Measurements from ENCODE around the gene GLS2. TPM values are rescaled to one million over a fixed set of nuclear protein-coding genes. Genes with fewer than 3 reads are reported as not detected.

Gene GLS2
- total and polyA plus RNA-seq, 8 donors: 1.3 to 11.2 (median 4.6) TPM; not detected in 2

- H3K27me3 ChIP-seq: no peaks in the 10 kb centered on the region
- no peak overlapping the region for H3K27ac ChIP-seq
- no peak for DNase-seq
- intact Hi-C loops (cut with DNase I; ENCODE audit: low total_unique reads): no loop called here
- no peaks in the 10 kb centered on the region for H3K9me3 ChIP-seq
- H3K4me1 ChIP-seq: no peaks in the 10 kb centered on the region
- peaks cover 0 to under 1% (median 0%) of the 10 kb centered on the region in 4 donors for H3K36me3 ChIP-seq
- 93 to 96% (median 93%) methylated on average over 7 of the region's 7 CpGs for WGBS, 5 donors
- TF ChIP-seq CTCF (IDR thresholded peaks at IDR 0.05) (no peak), POLR2A (IDR thresholded peaks at IDR 0.05) (no peak), EP300 (IDR thresholded peaks at IDR 0.05) (no peak), POLR2AphosphoS5 (IDR thresholded peaks at IDR 0.05) (no peak)
- no peak overlapping the region for H3K4me3 ChIP-seq
These were observed 8.3 kb downstream of the GLS2 start for GRCh38 chr12:56479625-56480024.

- Histone ChIP-seq H3K27ac (no peak overlapping the region), H3K27me3 (no peaks in the 10 kb centered on the region), H3K4me3 (no peak overlapping the region), H3K4me1 (no peaks in the 10 kb centered on the region), H3K9me3 (no peaks in the 10 kb centered on the region), H3K36me3 (peaks cover 0 to 8% (median 0%) of the 10 kb centered on the region in 4 donors)
- intact Hi-C loops (cut with DNase I; ENCODE audit: low total_unique reads): no loop called here
- 76 to 92% (median 88%) methylated on average over 6 of the region's 6 CpGs for WGBS, 5 donors
- TF ChIP-seq EP300 (IDR thresholded peaks at IDR 0.05) (no peak), CTCF (IDR thresholded peaks at IDR 0.05) (no peak)
- no peak for DNase-seq
These were observed 10.3 kb downstream of the GLS2 start for GRCh38 chr12:56477521-56478225.

GRCh38 chr12:56476972-56477432 lies 11.0 kb downstream of the GLS2 start:
- DNase-seq: peak in 1 of 2 donors; percentile 41
- no peak overlapping the region for H3K27ac ChIP-seq
- H3K4me1 ChIP-seq: no peaks in the 10 kb centered on the region
- peaks cover 0 to 13% (median 3%) of the 10 kb centered on the region in 4 donors for H3K36me3 ChIP-seq
- intact Hi-C loops (cut with DNase I; ENCODE audit: low total_unique reads): no loop called here
- no peak overlapping the region for H3K4me3 ChIP-seq
- WGBS, 5 donors: 81 to 100% (median 89%) methylated on average over 1 of the region's 1 CpG
- TF ChIP-seq CTCF (IDR thresholded peaks at IDR 0.05) (no peak), POLR2A (IDR thresholded peaks at IDR 0.05) (no peak), POLR2AphosphoS5 (IDR thresholded peaks at IDR 0.05) (no peak), EP300 (IDR thresholded peaks at IDR 0.05) (no peak)
- H3K27me3 ChIP-seq: no peaks in the 10 kb centered on the region
- no peaks in the 10 kb centered on the region for H3K9me3 ChIP-seq

- no peak for TF ChIP-seq POLR2AphosphoS5 (IDR thresholded peaks at IDR 0.05)
- TF ChIP-seq CTCF (IDR thresholded peaks at IDR 0.05): no peak
- no peak for TF ChIP-seq EP300 (IDR thresholded peaks at IDR 0.05)
- TF ChIP-seq POLR2A (IDR thresholded peaks at IDR 0.05): no peak
- Histone ChIP-seq H3K27ac (no peak overlapping the region), H3K4me1 (peaks cover 0 to 8% (median under 1%) of the 10 kb centered on the region in 4 donors), H3K27me3 (no peaks in the 10 kb centered on the region), H3K9me3 (no peaks in the 10 kb centered on the region), H3K4me3 (no peak overlapping the region), H3K36me3 (peaks cover 0 to 22% (median 4%) of the 10 kb centered on the region in 4 donors)
- no peak for DNase-seq
- WGBS, 5 donors: 85 to 92% (median 88%) methylated on average over 6 of the region's 6 CpGs
- intact Hi-C loops (cut with DNase I; ENCODE audit: low total_unique reads): no loop called here
These were observed 11.8 kb downstream of the GLS2 start for GRCh38 chr12:56476143-56476542.
